ENCODE measurements around the gene FRMD8. TPM values are rescaled to one million over a fixed set of nuclear protein-coding genes. Genes with fewer than 3 reads are reported as not detected.

FRMD8 gene
- total and polyA plus RNA-seq, 9 of the 15 experiments (the other 6 are each of a cell fraction or from before 2014, with no cell fraction given): 4.5 to 54.5 (median 15.8) TPM

- TF ChIP-seq MLLT1 (IDR thresholded peaks at IDR 0.05) (peak; percentile 100), ZBTB43 (CRISPR knock-in tag; IDR thresholded peaks at IDR 0.05) (peak; percentile 87), TAF1 (IDR thresholded peaks at IDR 0.05; ENCODE audit: control insufficient read depth, extremely low read depth, insufficient read depth, low read length, severe bottlenecking) (peak; percentile 99), RBM39 (optimal IDR thresholded peaks at IDR 0.05; ENCODE audit: low read depth, low read length) (peak; percentile 99), YY1 (IDR thresholded peaks at IDR 0.05; ENCODE audit: borderline replicate concordance in 1 of 3, control insufficient read depth in 1 of 3, extremely low read depth in 1 of 3, insufficient read depth in 3 of 3, insufficient read length in 1 of 3, insufficient replicate concordance in 2 of 3, low read depth in 1 of 3, low read length in 2 of 3) (peak in 2 of 3 experiments; percentile 63 to 74), HDAC6 (IDR thresholded peaks at IDR 0.05; ENCODE audit: low read depth, low read length) (0 out of 2 replicates have a peak, but pooled peaks have one; percentile 78), E2F5 (CRISPR knock-in tag; IDR thresholded peaks at IDR 0.05) (no peak; the same call in none of the 2 replicates), HLTF (IDR thresholded peaks at IDR 0.05) (peak; percentile 93), SMARCA4 (IDR thresholded peaks at IDR 0.05) (peak; percentile 53; the same call in 1 of the 2 replicates), MCM5 (IDR thresholded peaks at IDR 0.05; ENCODE audit: low read depth) (no peak), ZBTB12 (CRISPR knock-in tag; IDR thresholded peaks at IDR 0.05) (peak; percentile 69), PURB (CRISPR knock-in tag; IDR thresholded peaks at IDR 0.05; ENCODE audit: low read depth) (no peak), TRIM28 (IDR thresholded peaks at IDR 0.05) (no peak; the same call in 1 of the 2 replicates), ZNF57 (CRISPR knock-in tag; IDR thresholded peaks at IDR 0.05) (peak; percentile 99), ZNF217 (CRISPR knock-in tag; IDR thresholded peaks at IDR 0.05) (peak; percentile 72; the same call in 1 of the 2 replicates)
- TF ChIP-seq, protein P1, sequence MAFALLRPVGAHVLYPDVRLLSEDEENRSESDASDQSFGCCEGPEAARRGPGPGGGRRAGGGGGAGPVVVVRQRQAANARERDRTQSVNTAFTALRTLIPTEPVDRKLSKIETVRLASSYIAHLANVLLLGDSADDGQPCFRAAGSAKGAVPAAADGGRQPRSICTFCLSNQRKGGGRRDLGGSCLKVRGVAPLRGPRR (CRISPR knock-in tag; IDR thresholded peaks at IDR 0.05): peak; percentile 89; the same call in 1 of the 2 replicates
Measured at GRCh38 chr11:65422633-65423515, 36.4 kb downstream of the FRMD8 start, which contains the start of gene NEAT1 (continued).

Measured in K562 (cell line).